WTC11 (cell line): ENCODE data around the gene C2orf49. TPM values are rescaled to one million over a fixed set of nuclear protein-coding genes. Genes with fewer than 3 reads are reported as not detected.

Source experiments
- ATAC-seq: fragments of 200-7000 bp; cut with Tn5 transposase; 2 replicates; pipeline ENCODE4 v1.10.0; 2021; ENCODE audit warnings: mild to moderate bottlenecking, moderate library complexity
- CTCF ChIA-PET: fragments of 300-600 bp; sonication (Branson Sonifier 250); formaldehyde crosslinking; loops from one replicate; lab custom pipeline; 2021; ENCODE audit warnings: antibody characterized with exemption; lab: Charles Lee
- POLR2A ChIA-PET: fragments of 350-600 bp; sonication (Branson Sonifier 250); formaldehyde crosslinking; loops from one replicate; lab custom pipeline; 2021; ENCODE audit warnings: antibody characterized with exemption; lab: Charles Lee
- DNase-seq: peaks from one replicate; pipeline ENCODE4 v3.0.0; 2021; ENCODE audit warnings: low spot score
- H3K27ac Mint-ChIP-seq: 2 replicates; pipeline ENCODE4 v1.8.0; 2021; ENCODE audit warnings: mixed read lengths
- H3K27me3 Mint-ChIP-seq: 2 replicates; pipeline ENCODE4 v1.8.0; 2021; ENCODE audit warnings: low read depth, mild to moderate bottlenecking, moderate library complexity, mixed read lengths
- H3K36me3 Mint-ChIP-seq: 2 replicates; pipeline ENCODE4 v1.8.0; 2021; ENCODE audit warnings: mixed read lengths
- H3K4me1 Mint-ChIP-seq: 2 replicates; pipeline ENCODE4 v1.8.0; 2022; ENCODE audit warnings: mixed read lengths
- H3K4me3 Mint-ChIP-seq: 2 replicates; pipeline ENCODE4 v1.8.0; 2021; ENCODE audit warnings: mild to moderate bottlenecking, moderate library complexity, mixed read lengths
- H3K9me3 Mint-ChIP-seq: 2 replicates; pipeline ENCODE4 v1.8.0; 2021; ENCODE audit warnings: mixed read lengths
- AFF4 ChIP-seq: sonication (generic); formaldehyde crosslinking; IDR thresholded peaks from 2 replicates; pipeline ENCODE4 v1.8.1; 2023; ENCODE audit warnings: mild to moderate bottlenecking, missing genetic modification reagents, borderline replicate concordance
- ATF1 ChIP-seq: sonication (generic); formaldehyde crosslinking; IDR thresholded peaks from 2 replicates; pipeline ENCODE4 v1.8.1; 2023; ENCODE audit warnings: mild to moderate bottlenecking, moderate library complexity, missing genetic modification reagents
- ATF3 ChIP-seq: sonication (generic); formaldehyde crosslinking; conservative IDR thresholded peaks from 2 replicates; pipeline ENCODE4 v1.8.1; 2022; ENCODE audit warnings: mild to moderate bottlenecking, missing genetic modification reagents
- ERG ChIP-seq: fragments of 250-450 bp; sonication (Bioruptor Pico); IDR thresholded peaks from 2 replicates; pipeline ENCODE4 v1.8.0; 2021; ENCODE audit warnings: mild to moderate bottlenecking
- FOXJ3 ChIP-seq: sonication (generic); formaldehyde crosslinking; IDR thresholded peaks from 2 replicates; pipeline ENCODE4 v1.9.0; 2021; ENCODE audit warnings: missing genetic modification reagents, mild to moderate bottlenecking, borderline replicate concordance
- FOXP4 ChIP-seq: sonication (generic); formaldehyde crosslinking; IDR thresholded peaks from 2 replicates; pipeline ENCODE4 v1.8.0; 2022; ENCODE audit warnings: mild to moderate bottlenecking, missing genetic modification reagents
- IRF2 ChIP-seq: sonication (generic); formaldehyde crosslinking; IDR thresholded peaks from 2 replicates; pipeline ENCODE4 v1.8.0; 2022; ENCODE audit warnings: low read depth, missing genetic modification reagents, borderline replicate concordance
- MYBL2 ChIP-seq: sonication (generic); formaldehyde crosslinking; IDR thresholded peaks from 2 replicates; pipeline ENCODE4 v1.8.1; 2023; ENCODE audit warnings: mild to moderate bottlenecking, moderate library complexity, missing genetic modification reagents
- NFYB ChIP-seq: sonication (generic); formaldehyde crosslinking; conservative IDR thresholded peaks from 2 replicates; pipeline ENCODE4 v1.8.0; 2022; ENCODE audit warnings: low read depth, missing genetic modification reagents
- OVOL2 ChIP-seq: fragments of 250-450 bp; sonication (Bioruptor Pico); IDR thresholded peaks from 2 replicates; pipeline ENCODE4 v1.9.0; 2021; ENCODE audit warnings: mild to moderate bottlenecking, borderline replicate concordance
- PREB ChIP-seq: sonication (generic); formaldehyde crosslinking; IDR thresholded peaks from 2 replicates; pipeline ENCODE4 v1.8.1; 2022; ENCODE audit warnings: mild to moderate bottlenecking, missing genetic modification reagents, moderate library complexity, borderline replicate concordance
- SMAD3 ChIP-seq: sonication (generic); formaldehyde crosslinking; IDR thresholded peaks from 2 replicates; pipeline ENCODE4 v1.8.0; 2022; ENCODE audit warnings: missing genetic modification reagents, mild to moderate bottlenecking, borderline replicate concordance
- STAT6 ChIP-seq: sonication (generic); formaldehyde crosslinking; conservative IDR thresholded peaks from 2 replicates; pipeline ENCODE4 v1.8.1; 2023; ENCODE audit warnings: mild to moderate bottlenecking, low read depth, missing genetic modification reagents, moderate library complexity
- TCF7 ChIP-seq: sonication (generic); formaldehyde crosslinking; IDR thresholded peaks from 2 replicates; pipeline ENCODE4 v1.8.0; 2022; ENCODE audit warnings: mild to moderate bottlenecking, low read depth, missing genetic modification reagents, moderate library complexity
- ZBTB43 ChIP-seq: sonication (generic); formaldehyde crosslinking; IDR thresholded peaks from 2 replicates; pipeline ENCODE4 v1.8.1; 2023; ENCODE audit warnings: mild to moderate bottlenecking, missing genetic modification reagents
- ZNF317 ChIP-seq: sonication (generic); formaldehyde crosslinking; IDR thresholded peaks from 2 replicates; pipeline ENCODE4 v1.8.1; 2023; ENCODE audit warnings: low read depth, mild to moderate bottlenecking, moderate library complexity, missing genetic modification reagents, borderline replicate concordance
- ZNF512 ChIP-seq: sonication (generic); formaldehyde crosslinking; IDR thresholded peaks from 2 replicates; pipeline ENCODE4 v1.8.1; 2022; ENCODE audit warnings: missing genetic modification reagents, borderline replicate concordance
- ZSCAN18 ChIP-seq: fragments of 250-450 bp; sonication (Bioruptor Pico); IDR thresholded peaks from 2 replicates; pipeline ENCODE4 v2.1.2; 2022; ENCODE audit warnings: mild to moderate bottlenecking, moderate library complexity
- total RNA-seq: library from RNA; stranded (reverse); gene quantifications from 3 replicates; pipeline ENCODE4 v1.2.3, GENCODE V29; 2021

Gene C2orf49
- total RNA-seq, 1 experiment from 2014 or later, result 15.9 TPM

- ATAC-seq, result no peak
- Mint-ChIP-seq H3K4me3 (peak overlapping the region; percentile 100; the same call in 1 of the 2 replicates), H3K36me3 (peaks cover 8% of the 10 kb centered on the region; the same call in 1 of the 2 replicates), H3K27me3 (no peaks in the 10 kb centered on the region), H3K27ac (no peak overlapping the region), H3K9me3 (no peaks in the 10 kb centered on the region), H3K4me1 (peaks cover 15% of the 10 kb centered on the region)
- DNase-seq, result no peak
- CTCF ChIA-PET, result interaction anchor here (0.9 to 1.1 kb wide), 2 partner anchors 9 to 97 kb away, joined by 3 to 4 read pairs; no protein-coding TSS in a partner anchor
- POLR2A ChIA-PET, result no interaction called here
- TF ChIP-seq FOXJ3 (no peak), ZNF317 (CRISPR knock-in tag) (no peak), FOXP4 (CRISPR knock-in tag) (no peak), PREB (no peak), ATF3 (CRISPR knock-in tag) (no peak), ATF1 (CRISPR knock-in tag) (no peak), TCF7 (no peak), ZNF512 (no peak), SMAD3 (CRISPR knock-in tag) (no peak), IRF2 (no peak), ERG (CRISPR knock-in tag) (no peak), ZSCAN18 (CRISPR knock-in tag) (no peak), AFF4 (CRISPR knock-in tag) (no peak), OVOL2 (CRISPR knock-in tag) (no peak), STAT6 (CRISPR knock-in tag) (no peak), NFYB (no peak), ZBTB43 (no peak), MYBL2 (no peak)
These were observed 1.9 kb upstream of the C2orf49 start for GRCh38 chr2:105335469-105335868.
